SK-N-SH (cell line): Measurements from ENCODE around the gene TMEM63C.

ENCODE experiments used
- ELF1 ChIP-seq: IDR thresholded peaks from 2 replicates; pipeline ENCODE4 v1.4.0; 2012
- TF ChIP-seq, protein P1 (sequence below): IDR thresholded peaks from 2 replicates; pipeline ENCODE4 v1.4.0; 2012; ENCODE audit warnings: low read depth, borderline replicate concordance
- TF ChIP-seq, protein P2 (sequence below): fragments of 200-600 bp; sonication (generic); IDR thresholded peaks from 2 replicates; pipeline ENCODE4 v1.6.1; 2017; ENCODE audit warnings: antibody characterized with exemption, mild to moderate bottlenecking, moderate library complexity

DNA sequence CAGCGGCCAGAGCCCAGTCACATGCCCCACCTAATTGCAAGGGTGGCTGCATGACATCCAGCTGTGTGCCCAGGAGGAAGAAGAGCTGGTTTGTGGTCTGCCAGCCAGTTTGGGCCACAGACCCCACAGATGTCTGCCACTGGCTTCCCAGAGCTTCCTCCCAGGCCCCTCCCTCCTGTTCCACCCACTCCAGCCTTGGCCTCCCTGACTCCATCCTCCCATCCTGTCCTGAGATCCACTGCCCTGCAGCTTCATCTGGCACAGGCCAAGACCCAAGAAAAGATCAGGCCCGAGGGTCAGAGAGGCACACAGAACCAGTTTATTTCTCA, 83.6 kb downstream of the TMEM63C start:
- TF ChIP-seq, protein P1, sequence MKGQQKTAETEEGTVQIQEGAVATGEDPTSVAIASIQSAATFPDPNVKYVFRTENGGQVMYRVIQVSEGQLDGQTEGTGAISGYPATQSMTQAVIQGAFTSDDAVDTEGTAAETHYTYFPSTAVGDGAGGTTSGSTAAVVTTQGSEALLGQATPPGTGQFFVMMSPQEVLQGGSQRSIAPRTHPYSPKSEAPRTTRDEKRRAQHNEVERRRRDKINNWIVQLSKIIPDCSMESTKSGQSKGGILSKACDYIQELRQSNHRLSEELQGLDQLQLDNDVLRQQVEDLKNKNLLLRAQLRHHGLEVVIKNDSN = no peak
- TF ChIP-seq, protein P2, sequence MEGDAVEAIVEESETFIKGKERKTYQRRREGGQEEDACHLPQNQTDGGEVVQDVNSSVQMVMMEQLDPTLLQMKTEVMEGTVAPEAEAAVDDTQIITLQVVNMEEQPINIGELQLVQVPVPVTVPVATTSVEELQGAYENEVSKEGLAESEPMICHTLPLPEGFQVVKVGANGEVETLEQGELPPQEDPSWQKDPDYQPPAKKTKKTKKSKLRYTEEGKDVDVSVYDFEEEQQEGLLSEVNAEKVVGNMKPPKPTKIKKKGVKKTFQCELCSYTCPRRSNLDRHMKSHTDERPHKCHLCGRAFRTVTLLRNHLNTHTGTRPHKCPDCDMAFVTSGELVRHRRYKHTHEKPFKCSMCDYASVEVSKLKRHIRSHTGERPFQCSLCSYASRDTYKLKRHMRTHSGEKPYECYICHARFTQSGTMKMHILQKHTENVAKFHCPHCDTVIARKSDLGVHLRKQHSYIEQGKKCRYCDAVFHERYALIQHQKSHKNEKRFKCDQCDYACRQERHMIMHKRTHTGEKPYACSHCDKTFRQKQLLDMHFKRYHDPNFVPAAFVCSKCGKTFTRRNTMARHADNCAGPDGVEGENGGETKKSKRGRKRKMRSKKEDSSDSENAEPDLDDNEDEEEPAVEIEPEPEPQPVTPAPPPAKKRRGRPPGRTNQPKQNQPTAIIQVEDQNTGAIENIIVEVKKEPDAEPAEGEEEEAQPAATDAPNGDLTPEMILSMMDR = no peak
- no peak for TF ChIP-seq ELF1
